ENCODE data around the gene GPM6B. TPM values are rescaled to one million over a fixed set of nuclear protein-coding genes. Genes with fewer than 3 reads are reported as not detected.
A peak's percentile ranks its signal among the peaks of the same experiment; 100 is the strongest.

Gene GPM6B
- total RNA-seq, 1 experiment from 2014 or later, result 14.4 TPM

GRCh38 chrX:13824746-13825145 lies 7.9 kb upstream of the GPM6B start:
- DNase-seq (ENCODE audit: low read depth), result no peak

GRCh38 chrX:13821738-13822137 lies 4.8 kb upstream of the GPM6B start:
- DNase-seq (ENCODE audit: low read depth), result no peak

- no peak for DNase-seq (ENCODE audit: low read depth)
Observed at GRCh38 chrX:13816176-13816575, 717 bp downstream of the GPM6B start.

- DNase-seq (ENCODE audit: low read depth), result no peak
Observed at GRCh38 chrX:13815664-13816063, 1.2 kb downstream of the GPM6B start.

- DNase-seq (ENCODE audit: low read depth), result no peak
Observed at GRCh38 chrX:13808865-13809264, 8.0 kb downstream of the GPM6B start.

GRCh38 chrX:13808293-13808692 lies 8.6 kb downstream of the GPM6B start:
- DNase-seq (ENCODE audit: low read depth), result no peak

GRCh38 chrX:13805241-13805640 lies 11.7 kb downstream of the GPM6B start:
- DNase-seq (ENCODE audit: low read depth), result no peak

- no peak for DNase-seq (ENCODE audit: low read depth)
Observed at GRCh38 chrX:13803116-13803515, 13.8 kb downstream of the GPM6B start.

- no peak for DNase-seq (ENCODE audit: low read depth)
Observed at GRCh38 chrX:13798184-13798583, 18.7 kb downstream of the GPM6B start.

- DNase-seq (ENCODE audit: low read depth), result no peak
Observed at GRCh38 chrX:13797512-13797911, 19.4 kb downstream of the GPM6B start.

GRCh38 chrX:13794417-13794816 lies 22.5 kb downstream of the GPM6B start:
- no peak for DNase-seq (ENCODE audit: low read depth)

GRCh38 chrX:13793897-13794296 lies 23.0 kb downstream of the GPM6B start:
- no peak for DNase-seq (ENCODE audit: low read depth)

- DNase-seq (ENCODE audit: low read depth), result no peak
Observed at GRCh38 chrX:13791559-13791958, 25.3 kb downstream of the GPM6B start.

GRCh38 chrX:13791145-13791544 lies 25.7 kb downstream of the GPM6B start:
- no peak for DNase-seq (ENCODE audit: low read depth)

- peak; percentile 2 for DNase-seq (ENCODE audit: low read depth)
Observed at GRCh38 chrX:13790206-13791131, 26.4 kb downstream of the GPM6B start.

GRCh38 chrX:13786048-13786447 lies 30.8 kb downstream of the GPM6B start:
- DNase-seq (ENCODE audit: low read depth), result no peak

GRCh38 chrX:13780868-13781427 lies 35.9 kb downstream of the GPM6B start:
- no peak for DNase-seq (ENCODE audit: low read depth)

GRCh38 chrX:13778916-13779315 lies 38.0 kb downstream of the GPM6B start:
- DNase-seq (ENCODE audit: low read depth), result peak; percentile 61

GRCh38 chrX:13776387-13776786 lies 40.5 kb downstream of the GPM6B start:
- no peak for DNase-seq (ENCODE audit: low read depth)

- DNase-seq (ENCODE audit: low read depth), result no peak
Observed at GRCh38 chrX:13775837-13776236, 41.1 kb downstream of the GPM6B start.

- peak; percentile 22 for DNase-seq (ENCODE audit: low read depth)
Observed at GRCh38 chrX:13774696-13775095, 42.2 kb downstream of the GPM6B start.

GRCh38 chrX:13770013-13770535 lies 46.8 kb downstream of the GPM6B start:
- DNase-seq (ENCODE audit: low read depth), result no peak

GRCh38 chrX:13768939-13769338 lies 48.0 kb downstream of the GPM6B start:
- no peak for DNase-seq (ENCODE audit: low read depth)

Data from LHCN-M2 (cell line).